Adrenal gland (tissue), 12 donors: ENCODE data around the gene FCHSD2. TPM values are rescaled to one million over a fixed set of nuclear protein-coding genes. Genes with fewer than 3 reads are reported as not detected.

Experiments used
- DNase-seq, 7 donors: peaks; one replicate each; pipeline ENCODE4 v3.0.0-alpha.2; 2019 to 2020
- H3K27ac ChIP-seq, 5 donors: fragments of 200-600 bp; sonication (generic) in 4 of 5; 1 replicate in 3 of 5; 2 replicates in 2 of 5; pipeline versions ENCODE4 v1.5.1 to v1.8.0; 2016 to 2020; ENCODE audit warnings: mild to moderate bottlenecking in 1 of 5
- H3K27me3 ChIP-seq: fragments of 200-600 bp; 2 replicates; pipeline ENCODE4 v1.8.0; 2021
- H3K36me3 ChIP-seq, 2 donors: fragments of 200-600 bp; replicated peaks in 1 of 2; 1 replicate in 1 of 2; 2 replicates in 1 of 2; pipeline versions ENCODE4 v1.5.1 to v1.8.0; 2018 to 2022
- H3K4me1 ChIP-seq, 2 donors: fragments of 200-600 bp; replicated peaks in 1 of 2; 1 replicate in 1 of 2; 2 replicates in 1 of 2; pipeline versions ENCODE4 v1.5.1 to v1.8.0; 2018 to 2021
- H3K4me3 ChIP-seq, 4 donors: fragments of 200-600 bp; sonication (generic) in 3 of 4; one replicate each; pipeline ENCODE4 v1.5.1; 2016 to 2018
- H3K9me3 ChIP-seq, 3 donors: fragments of 200-600 bp; sonication (generic) in 1 of 3; replicated peaks in 1 of 3; 1 replicate in 2 of 3; 2 replicates in 1 of 3; pipeline versions ENCODE4 v1.5.1 to v1.8.0; 2016 to 2021
- POLR2A ChIP-seq, 2 donors: fragments of 450-650 bp; IDR thresholded peaks; one replicate each; pipeline ENCODE4 v1.6.1; 2017; ENCODE audit warnings: antibody characterized with exemption in 2 of 2, mild to moderate bottlenecking in 2 of 2, moderate library complexity in 1 of 2
- WGBS, 4 donors: extraction: QIAGEN DNeasy Blood & Tissue Kit in 2 of 4; methylation state at CpG; one replicate each; pipeline versions ENCODE4 v1.1.5 to v1.1.7; 2013 to 2017; 5-methylcytosine and 5-hydroxymethylcytosine counted together
- intact Hi-C, 2 donors: fragments of 100-400 bp; cut with DNase I; formaldehyde crosslinking; loops; one replicate each; pipeline versions ENCODE4 v1.14.1 to v1.15.0; 2022 to 2023
- polyA plus RNA-seq, 3 donors: library from polyadenylated mRNA; stranded (reverse); fragments of 200-250 nt in 2 of 3; fragments of 350-450 nt in 1 of 3; fragmentation: Illumina TruSeq in 1 of 3; extraction: RNeasy Lipid Tissue Mini Kit (QIAGEN cat#74804) in 1 of 3; gene quantifications; one replicate each; pipeline ENCODE4 v1.2.3, GENCODE V29; 2013 to 2014
- total RNA-seq, 9 donors: library from RNA; depleted of rRNA in 4 of 9; stranded (reverse); fragments of >200 nt in 4 of 9; fragments of 120-200 nt in 1 of 9; fragmentation: NEBNext Ultra II Directional in 1 of 9; extraction: Animal tissue kit (Norgen Biotek cat#: 25700) in 1 of 9; gene quantifications; one replicate each; pipeline versions ENCODE4 v1.1.0 to v1.2.4, GENCODE V29; 2013 to 2023
- TF ChIP-seq, protein P1 (sequence below), 6 experiments: fragments of 450-650 bp in 4 of 6; fragments of 200-600 bp in 2 of 6; sonication (generic) in 1 of 6; IDR thresholded peaks; 1 replicate in 5 of 6; 2 replicates in 1 of 6; pipeline versions ENCODE4 v1.5.1 to v1.8.0; 2016 to 2021; ENCODE audit warnings: antibody characterized with exemption in 6 of 6, mild to moderate bottlenecking in 2 of 6, moderate library complexity in 1 of 6
- donor health status: healthy with polysubstance abuse.
- donor health status: Bipolar disorder and iron deficiency.
- donor health status: DM: yes; HTN: yes; CAD: no.
- donor health status: DM: no; HTN: no; CAD: no.
- donor health status: DM: no; HTN: no; CAD: no.
- donor health status: DM: yes; HTN: yes; CAD: no.

FCHSD2 gene
- total and polyA plus RNA-seq, 12 donors, result 14.6 to 67.2 (median 32.7) TPM

DNA sequence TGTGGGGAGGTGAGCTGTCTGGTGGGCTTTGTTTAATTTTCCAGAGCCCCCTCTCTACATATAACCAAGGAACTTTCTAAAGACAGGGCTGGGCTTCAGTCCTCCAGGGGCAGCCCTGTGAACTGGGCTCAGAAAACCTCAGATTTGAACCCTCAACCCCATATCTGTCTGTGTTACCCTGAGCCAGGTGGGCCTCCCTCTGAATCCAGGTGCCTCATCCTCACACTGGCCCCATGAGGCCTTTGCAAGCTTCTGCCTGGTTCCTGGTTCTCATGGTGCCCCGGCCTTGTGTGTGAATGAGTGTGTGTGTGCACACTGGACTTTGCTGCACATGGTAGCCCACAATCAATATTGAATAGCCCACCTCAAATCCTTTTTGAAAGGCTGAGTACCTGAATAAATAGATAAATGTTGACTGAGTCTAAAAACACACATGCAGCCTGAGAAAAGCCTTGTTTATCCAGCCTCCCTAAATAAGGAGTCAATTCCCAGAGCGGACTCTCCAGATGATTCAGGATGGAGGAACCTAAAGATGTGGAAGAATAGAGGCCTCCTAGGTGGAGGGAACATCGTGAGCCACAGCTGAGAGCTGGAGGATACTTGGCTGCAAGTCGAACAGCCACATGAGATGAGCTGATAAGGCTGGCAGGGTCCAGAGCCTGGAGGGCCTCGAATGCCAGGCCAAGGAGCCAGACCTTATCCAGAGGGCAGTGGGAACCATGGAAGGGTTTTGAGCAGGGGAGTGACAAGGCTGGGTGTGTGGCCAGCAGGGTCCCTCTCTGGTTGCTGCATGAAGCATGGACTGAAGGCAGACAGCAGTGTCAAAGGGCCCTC is 47.8 kb upstream of the FCHSD2 start:
- Histone ChIP-seq H3K4me1 (no peaks in the 10 kb centered on the region), H3K9me3 (no peaks in the 10 kb centered on the region), H3K27me3 (no peaks in the 10 kb centered on the region), H3K27ac (no peak overlapping the region), H3K36me3 (no peaks in the 10 kb centered on the region), H3K4me3 (no peak overlapping the region)
- DNase-seq, result peak in 2 of 7 donors; percentile 12 to 44
- TF ChIP-seq, protein P1, sequence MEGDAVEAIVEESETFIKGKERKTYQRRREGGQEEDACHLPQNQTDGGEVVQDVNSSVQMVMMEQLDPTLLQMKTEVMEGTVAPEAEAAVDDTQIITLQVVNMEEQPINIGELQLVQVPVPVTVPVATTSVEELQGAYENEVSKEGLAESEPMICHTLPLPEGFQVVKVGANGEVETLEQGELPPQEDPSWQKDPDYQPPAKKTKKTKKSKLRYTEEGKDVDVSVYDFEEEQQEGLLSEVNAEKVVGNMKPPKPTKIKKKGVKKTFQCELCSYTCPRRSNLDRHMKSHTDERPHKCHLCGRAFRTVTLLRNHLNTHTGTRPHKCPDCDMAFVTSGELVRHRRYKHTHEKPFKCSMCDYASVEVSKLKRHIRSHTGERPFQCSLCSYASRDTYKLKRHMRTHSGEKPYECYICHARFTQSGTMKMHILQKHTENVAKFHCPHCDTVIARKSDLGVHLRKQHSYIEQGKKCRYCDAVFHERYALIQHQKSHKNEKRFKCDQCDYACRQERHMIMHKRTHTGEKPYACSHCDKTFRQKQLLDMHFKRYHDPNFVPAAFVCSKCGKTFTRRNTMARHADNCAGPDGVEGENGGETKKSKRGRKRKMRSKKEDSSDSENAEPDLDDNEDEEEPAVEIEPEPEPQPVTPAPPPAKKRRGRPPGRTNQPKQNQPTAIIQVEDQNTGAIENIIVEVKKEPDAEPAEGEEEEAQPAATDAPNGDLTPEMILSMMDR (IDR thresholded peaks at IDR 0.05), result no peak
- TF ChIP-seq POLR2A (IDR thresholded peaks at IDR 0.05), result no peak
- intact Hi-C loops, result loop anchor here (2.0 to 5.0 kb wide), 4 partner anchors 42 to 103 kb away; no protein-coding TSS in a partner anchor
- 75 to 84% (median 81%) methylated on average over 5 of the region's 5 CpGs for WGBS, 4 donors

DNA sequence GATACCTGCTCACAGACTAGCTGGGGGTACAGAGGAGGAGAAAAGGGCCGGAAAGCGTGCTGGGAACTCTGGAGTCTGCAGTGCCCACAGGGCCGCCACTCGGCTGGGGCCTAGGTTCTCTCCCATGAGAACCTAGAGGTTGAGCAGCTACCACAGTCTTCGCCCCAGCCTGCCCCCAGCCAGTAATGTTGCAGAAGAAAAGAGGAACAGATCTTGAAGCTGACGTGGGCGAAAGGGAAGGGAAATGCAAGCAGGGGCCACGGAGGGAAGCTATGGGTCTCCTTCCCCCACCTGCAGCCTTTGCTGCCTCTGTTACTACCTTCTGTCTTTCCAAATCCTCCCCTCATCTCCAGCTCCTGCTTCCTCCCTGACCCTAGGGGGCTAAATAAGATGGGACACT is 47.2 kb upstream of the FCHSD2 start:
- intact Hi-C loops, result loop anchor here (2.0 to 5.0 kb wide), 3 partner anchors 53 to 103 kb away; no protein-coding TSS in a partner anchor
- Histone ChIP-seq H3K27me3 (no peaks in the 10 kb centered on the region), H3K9me3 (no peaks in the 10 kb centered on the region), H3K27ac (no peak overlapping the region), H3K36me3 (no peaks in the 10 kb centered on the region), H3K4me1 (no peaks in the 10 kb centered on the region), H3K4me3 (no peak overlapping the region)
- 66 to 74% (median 70%) methylated on average over 8 of the region's 8 CpGs for WGBS, 4 donors
- peak in 3 of 7 donors; percentile 40 to 59 (median 47) for DNase-seq
- TF ChIP-seq, protein P1 (IDR thresholded peaks at IDR 0.05), result no peak
- TF ChIP-seq POLR2A (IDR thresholded peaks at IDR 0.05), result no peak

DNA sequence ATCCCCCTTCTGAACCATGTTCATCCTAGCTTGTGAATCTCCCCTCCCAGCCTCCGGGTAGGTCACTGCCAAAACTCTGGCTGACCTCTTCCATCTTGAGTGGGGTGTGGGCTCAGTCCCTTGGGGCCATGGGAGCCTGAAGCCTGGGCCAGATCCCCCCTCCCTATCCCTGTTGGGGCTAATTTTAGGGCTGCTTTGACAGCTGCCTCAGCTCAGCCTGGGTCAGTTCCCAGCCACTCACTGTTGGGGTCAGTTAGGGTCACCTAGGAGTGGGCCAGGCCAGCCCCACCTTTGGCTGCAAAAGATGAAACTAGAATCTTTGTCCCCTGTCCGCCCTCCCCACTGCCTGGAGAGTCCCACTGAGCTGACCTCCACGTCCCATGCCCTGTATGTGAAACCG is 46.2 kb upstream of the FCHSD2 start:
- peaks cover under 1 to 4% of the 10 kb centered on the region in 2 donors for H3K4me1 ChIP-seq
- no peaks in the 10 kb centered on the region for H3K27me3 ChIP-seq
- intact Hi-C loops, result loop anchor here (2.0 to 5.0 kb wide), 3 partner anchors 54 to 104 kb away; no protein-coding TSS in a partner anchor
- no peaks in the 10 kb centered on the region for H3K9me3 ChIP-seq
- peak in 2 of 7 donors; percentile 19 to 49 for DNase-seq
- TF ChIP-seq, protein P1 (IDR thresholded peaks at IDR 0.05), result no peak
- TF ChIP-seq POLR2A (IDR thresholded peaks at IDR 0.05), result no peak
- H3K27ac ChIP-seq, result no peak overlapping the region
- H3K4me3 ChIP-seq, result no peak overlapping the region
- WGBS, 4 donors, result 66 to 87% (median 78%) methylated on average over 3 to 4 of the region's 4 CpGs
- H3K36me3 ChIP-seq, result no peaks in the 10 kb centered on the region

DNA sequence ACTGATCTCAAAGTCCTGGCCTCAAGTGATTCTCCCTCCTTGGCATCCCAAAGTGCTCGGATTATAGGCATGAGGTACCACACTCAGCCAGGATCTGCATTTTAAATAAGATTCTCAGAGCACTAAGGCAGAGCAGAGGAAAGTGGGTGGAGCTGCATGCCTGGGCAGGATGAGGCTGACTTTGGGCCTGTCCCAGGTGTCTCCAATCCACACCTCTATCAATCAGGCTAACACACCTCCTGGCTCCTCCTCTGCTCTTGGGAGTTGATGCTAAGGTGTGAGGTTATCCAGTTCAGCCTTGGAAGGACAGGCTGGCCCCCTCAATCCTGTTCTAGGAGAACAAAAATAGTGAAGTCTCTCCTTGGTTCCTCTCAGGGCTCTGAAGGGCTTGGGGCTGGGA is 45.7 kb upstream of the FCHSD2 start:
- H3K27me3 ChIP-seq, result no peaks in the 10 kb centered on the region
- no peaks in the 10 kb centered on the region for H3K36me3 ChIP-seq
- no peak for TF ChIP-seq POLR2A (IDR thresholded peaks at IDR 0.05)
- TF ChIP-seq, protein P1 (IDR thresholded peaks at IDR 0.05), result no peak
- no peaks in the 10 kb centered on the region for H3K9me3 ChIP-seq
- 88 to 100% (median 88%) methylated on average over 1 of the region's 1 CpG for WGBS, 4 donors
- H3K4me3 ChIP-seq, result no peak overlapping the region
- intact Hi-C loops, result loop anchor here (2.0 to 5.0 kb wide), 3 partner anchors 54 to 105 kb away; no protein-coding TSS in a partner anchor
- DNase-seq, result peak in 1 of 7 donors; percentile 15
- peaks cover 5 to 8% of the 10 kb centered on the region in 2 donors for H3K4me1 ChIP-seq
- no peak overlapping the region for H3K27ac ChIP-seq
